Vagina (tissue), 2 donors: ENCODE data around the gene CALU.

ENCODE experiments used
- CTCF ChIP-seq, 3 experiments: fragments of 450-650 bp in 2 of 3; fragments of 200-600 bp in 1 of 3; sonication (generic) in 1 of 3; IDR thresholded peaks; one replicate each; pipeline ENCODE4 v1.5.1; 2017 to 2019; ENCODE audit warnings: antibody characterized with exemption in 3 of 3, mild to moderate bottlenecking in 2 of 3, moderate library complexity in 2 of 3
- POLR2A ChIP-seq, 2 donors: fragments of 450-650 bp; IDR thresholded peaks; one replicate each; pipeline ENCODE4 v1.6.1; 2017; ENCODE audit warnings: antibody characterized with exemption in 2 of 2, mild to moderate bottlenecking in 2 of 2, moderate library complexity in 2 of 2
- POLR2AphosphoS5 ChIP-seq, 2 donors: sonication (generic); formaldehyde crosslinking; IDR thresholded peaks; one replicate each; pipeline ENCODE4 v1.9.0; 2017; ENCODE audit warnings: antibody characterized with exemption in 2 of 2, mild to moderate bottlenecking in 2 of 2, low read depth in 1 of 2; ENCODE audit not compliant: insufficient read depth in 1 of 2

GRCh38 chr7:128737441-128737840 is 1.7 kb upstream of the CALU start:
- TF ChIP-seq POLR2A (IDR thresholded peaks at IDR 0.05) (no peak), CTCF (IDR thresholded peaks at IDR 0.05) (no peak), POLR2AphosphoS5 (IDR thresholded peaks at IDR 0.05; ENCODE audit: insufficient read depth in 1 of 2, low read depth in 1 of 2) (no peak)
